ENCODE measurements around the gene CCDC116. TPM values are rescaled to one million over a fixed set of nuclear protein-coding genes. Genes with fewer than 3 reads are reported as not detected.

CCDC116 gene
- total and polyA plus RNA-seq, 2 experiments from 2014 or later, result 0.30 to 1.5 TPM

DNA sequence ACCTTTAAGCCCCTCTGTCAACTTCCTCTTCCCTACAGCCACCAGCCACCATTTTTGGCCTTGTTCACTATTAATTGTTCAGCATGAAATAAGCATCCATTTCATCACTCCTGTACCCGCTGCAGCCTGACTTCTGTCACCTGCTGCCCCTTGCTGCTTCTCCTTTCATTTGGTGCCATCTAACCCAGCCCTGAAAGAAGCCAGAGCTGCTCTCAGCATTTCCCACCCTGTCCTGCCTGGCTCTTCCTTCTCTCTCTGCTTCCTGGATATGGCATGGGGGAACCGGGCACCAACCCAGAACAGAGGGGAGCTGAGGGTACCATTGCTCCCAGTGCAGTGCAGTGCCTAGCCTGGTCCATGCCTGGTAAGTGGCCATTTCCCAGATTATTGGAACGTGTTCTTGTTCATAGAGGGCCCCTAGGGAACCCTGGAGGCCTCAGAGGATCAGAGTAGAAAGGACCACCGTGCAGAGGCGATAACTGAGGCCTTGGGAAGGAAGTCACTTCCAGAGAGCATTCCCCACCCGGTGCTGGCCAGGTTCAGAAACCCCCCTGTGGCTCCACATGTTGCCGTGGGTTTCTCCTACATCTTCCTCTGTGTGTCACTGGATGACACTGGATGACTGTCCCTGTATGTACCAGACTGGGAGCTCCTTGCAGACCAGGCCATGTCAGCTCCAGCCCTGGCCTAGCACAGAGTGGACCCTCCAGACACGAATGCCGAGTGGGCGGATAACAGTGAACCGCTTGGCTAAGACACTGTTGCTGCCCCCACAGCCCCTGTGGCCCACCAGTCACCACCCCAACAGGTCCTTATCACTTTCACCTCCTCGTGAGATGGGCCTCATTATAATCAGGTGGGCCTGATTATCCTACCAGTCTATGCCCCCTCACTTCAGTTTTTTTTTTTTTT is 7.4 kb upstream of the CCDC116 start:
- Histone ChIP-seq H2AFZ (no peak overlapping the region), H3K9me3 (ENCODE audit: low read depth) (no peaks in the 10 kb centered on the region), H3K27ac (no peak overlapping the region), H3K9me2 (replicated peaks; ENCODE audit: insufficient read depth) (no peaks in the 10 kb centered on the region), H3K36me3 (replicated peaks; ENCODE audit: insufficient read depth, low read depth) (no peaks in the 10 kb centered on the region), H4K20me1 (ENCODE audit: insufficient read depth, poor library complexity, severe bottlenecking) (peaks cover 64% of the 10 kb centered on the region), H3K27me3 (no peaks in the 10 kb centered on the region), H3K4me3 (no peak overlapping the region), H3K4me1 (ENCODE audit: insufficient read depth) (peaks cover 2% of the 10 kb centered on the region), H3K4me2 (no peak overlapping the region), H3K79me2 (peaks cover 69% of the 10 kb centered on the region)
- TF ChIP-seq EZH2 (IDR thresholded peaks at IDR 0.05; ENCODE audit: borderline replicate concordance) (no peak), EZH2phosphoT487 (IDR thresholded peaks at IDR 0.05; ENCODE audit: low read depth, severe bottlenecking, unreplicated experiment) (no peak)
- TF ChIP-seq, protein P1, sequence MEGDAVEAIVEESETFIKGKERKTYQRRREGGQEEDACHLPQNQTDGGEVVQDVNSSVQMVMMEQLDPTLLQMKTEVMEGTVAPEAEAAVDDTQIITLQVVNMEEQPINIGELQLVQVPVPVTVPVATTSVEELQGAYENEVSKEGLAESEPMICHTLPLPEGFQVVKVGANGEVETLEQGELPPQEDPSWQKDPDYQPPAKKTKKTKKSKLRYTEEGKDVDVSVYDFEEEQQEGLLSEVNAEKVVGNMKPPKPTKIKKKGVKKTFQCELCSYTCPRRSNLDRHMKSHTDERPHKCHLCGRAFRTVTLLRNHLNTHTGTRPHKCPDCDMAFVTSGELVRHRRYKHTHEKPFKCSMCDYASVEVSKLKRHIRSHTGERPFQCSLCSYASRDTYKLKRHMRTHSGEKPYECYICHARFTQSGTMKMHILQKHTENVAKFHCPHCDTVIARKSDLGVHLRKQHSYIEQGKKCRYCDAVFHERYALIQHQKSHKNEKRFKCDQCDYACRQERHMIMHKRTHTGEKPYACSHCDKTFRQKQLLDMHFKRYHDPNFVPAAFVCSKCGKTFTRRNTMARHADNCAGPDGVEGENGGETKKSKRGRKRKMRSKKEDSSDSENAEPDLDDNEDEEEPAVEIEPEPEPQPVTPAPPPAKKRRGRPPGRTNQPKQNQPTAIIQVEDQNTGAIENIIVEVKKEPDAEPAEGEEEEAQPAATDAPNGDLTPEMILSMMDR (IDR thresholded peaks at IDR 0.05; ENCODE audit: poor library complexity), result no peak
- 90% methylated on average over 12 of the region's 12 CpGs for WGBS (ENCODE audit: low lambda C conversion rate, missing lambda C conversion rate)
- DNase-seq (ENCODE audit: low spot score), result no peak

DNA sequence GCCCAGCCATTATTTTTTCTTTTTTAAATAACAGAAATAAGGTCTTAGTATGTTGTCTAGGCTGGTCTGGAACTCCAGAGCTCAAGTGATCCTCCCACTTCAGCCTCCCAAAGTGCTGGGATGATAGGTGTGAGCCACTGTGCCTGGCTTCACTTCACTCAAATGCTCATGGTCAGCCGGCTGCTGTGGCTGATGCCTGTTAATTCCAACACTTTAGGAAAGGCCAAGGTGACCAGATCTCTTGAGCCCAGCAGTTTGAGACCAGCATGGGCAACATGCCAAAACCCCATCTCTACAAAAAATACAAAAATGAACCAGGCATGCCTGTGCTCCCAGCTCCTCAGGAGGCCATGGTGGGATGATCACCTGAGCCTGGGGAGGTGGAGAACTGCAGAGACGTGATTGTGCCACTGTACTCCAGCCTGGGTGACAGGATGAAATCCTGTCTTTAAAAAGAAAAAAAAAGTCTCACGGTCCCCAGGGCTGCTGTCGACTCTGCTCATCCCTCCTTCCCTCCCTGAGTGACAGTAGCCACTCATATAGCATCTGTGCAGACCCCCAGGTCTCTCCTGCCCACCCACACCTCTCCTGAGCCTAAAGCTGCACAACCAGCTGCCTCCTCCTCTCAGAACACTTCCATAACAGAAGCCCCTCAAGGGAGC is 6.4 kb upstream of the CCDC116 start:
- DNase-seq (ENCODE audit: low spot score), result no peak
- H4K20me1 ChIP-seq (ENCODE audit: insufficient read depth, poor library complexity, severe bottlenecking), result peaks cover 54% of the 10 kb centered on the region
- H3K4me3 ChIP-seq, result no peak overlapping the region
- H3K36me3 ChIP-seq (replicated peaks; ENCODE audit: insufficient read depth, low read depth), result no peaks in the 10 kb centered on the region
- no peak overlapping the region for H3K4me2 ChIP-seq
- TF ChIP-seq EZH2phosphoT487 (IDR thresholded peaks at IDR 0.05; ENCODE audit: low read depth, severe bottlenecking, unreplicated experiment), result no peak
- TF ChIP-seq EZH2 (IDR thresholded peaks at IDR 0.05; ENCODE audit: borderline replicate concordance), result no peak
- TF ChIP-seq, protein P1 (IDR thresholded peaks at IDR 0.05; ENCODE audit: poor library complexity), result no peak
- H3K9me3 ChIP-seq (ENCODE audit: low read depth), result no peaks in the 10 kb centered on the region
- H3K79me2 ChIP-seq, result peaks cover 58% of the 10 kb centered on the region
- no peaks in the 10 kb centered on the region for H3K9me2 ChIP-seq (replicated peaks; ENCODE audit: insufficient read depth)
- no peaks in the 10 kb centered on the region for H3K27me3 ChIP-seq
- WGBS (ENCODE audit: low lambda C conversion rate, missing lambda C conversion rate), result 82% methylated on average over 4 of the region's 4 CpGs
- no peak overlapping the region for H2AFZ ChIP-seq
- peaks cover 2% of the 10 kb centered on the region for H3K4me1 ChIP-seq (ENCODE audit: insufficient read depth)
- no peak overlapping the region for H3K27ac ChIP-seq

GRCh38 chr22:21626735-21627469 is 5.7 kb upstream of the CCDC116 start:
- Histone ChIP-seq H3K4me2 (no peak overlapping the region), H3K4me1 (ENCODE audit: insufficient read depth) (peaks cover 2% of the 10 kb centered on the region), H3K36me3 (replicated peaks; ENCODE audit: insufficient read depth, low read depth) (no peaks in the 10 kb centered on the region), H4K20me1 (ENCODE audit: insufficient read depth, poor library complexity, severe bottlenecking) (peaks cover 51% of the 10 kb centered on the region), H3K79me2 (peaks cover 55% of the 10 kb centered on the region), H3K27ac (no peak overlapping the region), H3K9me2 (replicated peaks; ENCODE audit: insufficient read depth) (no peaks in the 10 kb centered on the region), H2AFZ (no peak overlapping the region), H3K4me3 (no peak overlapping the region), H3K9me3 (ENCODE audit: low read depth) (no peaks in the 10 kb centered on the region), H3K27me3 (no peaks in the 10 kb centered on the region)
- WGBS (ENCODE audit: low lambda C conversion rate, missing lambda C conversion rate), result 94% methylated on average over 11 of the region's 11 CpGs
- DNase-seq (ENCODE audit: low spot score), result no peak
- TF ChIP-seq EZH2phosphoT487 (IDR thresholded peaks at IDR 0.05; ENCODE audit: low read depth, severe bottlenecking, unreplicated experiment) (no peak), EZH2 (IDR thresholded peaks at IDR 0.05; ENCODE audit: borderline replicate concordance) (no peak)
- TF ChIP-seq, protein P1 (IDR thresholded peaks at IDR 0.05; ENCODE audit: poor library complexity), result no peak

Measured in hepatocyte (in vitro differentiated cells).